ENCODE measurements around the gene RBM20.

DNA sequence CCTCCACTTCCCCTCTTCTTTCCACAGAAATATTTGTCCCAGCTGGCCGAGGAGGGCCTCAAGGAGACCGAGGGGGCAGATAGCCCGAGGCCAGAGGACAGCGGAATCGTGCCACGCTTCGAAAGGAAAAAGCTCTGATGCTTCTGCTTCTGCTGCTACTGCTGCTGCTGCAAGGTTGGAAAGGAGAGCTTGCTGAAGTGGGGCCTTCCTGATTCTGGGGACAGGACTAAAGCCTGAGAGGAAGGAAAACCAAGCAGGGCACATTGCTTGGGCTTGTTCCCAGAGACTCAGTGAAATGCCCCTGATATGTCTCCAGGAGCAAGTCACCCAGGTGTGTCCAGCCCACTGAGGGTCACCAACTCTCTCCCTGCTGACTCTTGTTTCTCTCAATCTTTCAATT lies 191.7 kb downstream of the RBM20 start:
- TF ChIP-seq, protein P1, sequence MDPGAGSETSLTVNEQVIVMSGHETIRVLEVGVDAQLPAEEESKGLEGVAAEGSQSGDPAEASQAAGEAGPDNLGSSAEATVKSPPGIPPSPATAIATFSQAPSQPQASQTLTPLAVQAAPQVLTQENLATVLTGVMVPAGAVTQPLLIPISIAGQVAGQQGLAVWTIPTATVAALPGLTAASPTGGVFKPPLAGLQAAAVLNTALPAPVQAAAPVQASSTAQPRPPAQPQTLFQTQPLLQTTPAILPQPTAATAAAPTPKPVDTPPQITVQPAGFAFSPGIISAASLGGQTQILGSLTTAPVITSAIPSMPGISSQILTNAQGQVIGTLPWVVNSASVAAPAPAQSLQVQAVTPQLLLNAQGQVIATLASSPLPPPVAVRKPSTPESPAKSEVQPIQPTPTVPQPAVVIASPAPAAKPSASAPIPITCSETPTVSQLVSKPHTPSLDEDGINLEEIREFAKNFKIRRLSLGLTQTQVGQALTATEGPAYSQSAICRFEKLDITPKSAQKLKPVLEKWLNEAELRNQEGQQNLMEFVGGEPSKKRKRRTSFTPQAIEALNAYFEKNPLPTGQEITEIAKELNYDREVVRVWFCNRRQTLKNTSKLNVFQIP (CRISPR knock-in tag; IDR thresholded peaks at IDR 0.05; ENCODE audit: borderline replicate concordance, low read depth) = no peak
- TF ChIP-seq, protein P2, sequence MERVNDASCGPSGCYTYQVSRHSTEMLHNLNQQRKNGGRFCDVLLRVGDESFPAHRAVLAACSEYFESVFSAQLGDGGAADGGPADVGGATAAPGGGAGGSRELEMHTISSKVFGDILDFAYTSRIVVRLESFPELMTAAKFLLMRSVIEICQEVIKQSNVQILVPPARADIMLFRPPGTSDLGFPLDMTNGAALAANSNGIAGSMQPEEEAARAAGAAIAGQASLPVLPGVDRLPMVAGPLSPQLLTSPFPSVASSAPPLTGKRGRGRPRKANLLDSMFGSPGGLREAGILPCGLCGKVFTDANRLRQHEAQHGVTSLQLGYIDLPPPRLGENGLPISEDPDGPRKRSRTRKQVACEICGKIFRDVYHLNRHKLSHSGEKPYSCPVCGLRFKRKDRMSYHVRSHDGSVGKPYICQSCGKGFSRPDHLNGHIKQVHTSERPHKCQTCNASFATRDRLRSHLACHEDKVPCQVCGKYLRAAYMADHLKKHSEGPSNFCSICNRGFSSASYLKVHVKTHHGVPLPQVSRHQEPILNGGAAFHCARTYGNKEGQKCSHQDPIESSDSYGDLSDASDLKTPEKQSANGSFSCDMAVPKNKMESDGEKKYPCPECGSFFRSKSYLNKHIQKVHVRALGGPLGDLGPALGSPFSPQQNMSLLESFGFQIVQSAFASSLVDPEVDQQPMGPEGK (CRISPR knock-in tag; IDR thresholded peaks at IDR 0.05; ENCODE audit: borderline replicate concordance) = no peak
- TF ChIP-seq ARNTL (CRISPR knock-in tag; IDR thresholded peaks at IDR 0.05; ENCODE audit: borderline replicate concordance, low read depth) = no peak
- TF ChIP-seq ZNF70 (CRISPR knock-in tag; IDR thresholded peaks at IDR 0.05) = no peak

Measured in SK-N-SH treated with all-trans-retinoic acid at 6 μM for 48 hours (cell line).